ENCODE measurements around the gene LRRC27.

Gene LRRC27

GRCh38 chr10:132396494-132397035 lies 64.6 kb downstream of the LRRC27 start:
- Mint-ChIP-seq H3K4me3 (no peak overlapping the region), H3K27ac (no peak overlapping the region), H3K27me3 (no peaks in the 10 kb centered on the region), H3K9me3 (peaks cover 9 to 12% of the 10 kb centered on the region in 2 donors), H3K4me1 (peaks cover 51% of the 10 kb centered on the region)
- DNase-seq (peak; percentile 71), ATAC-seq (peak; percentile 73)

- Mint-ChIP-seq H3K9me3 (peaks cover 6 to 7% of the 10 kb centered on the region in 2 donors), H3K4me1 (peaks cover 51% of the 10 kb centered on the region), H3K4me3 (peak within 1 kb of the TSS; percentile 79 to 90), H3K27ac (peak within 1 kb of the TSS in 1 of 2 donors; percentile 42), H3K27me3 (no peaks in the 10 kb centered on the region)
- ATAC-seq (peak; percentile 26), DNase-seq (peak in 1 of 2 donors; percentile 57)
These were observed 65.1 kb downstream of the LRRC27 start, which contains the start of gene PWWP2B for GRCh38 chr10:132397036-132397541. Gene PWWP2B (plus strand): TSS chr10:132397200. CDS start chr10:132397227, 27 bp downstream.

DNA sequence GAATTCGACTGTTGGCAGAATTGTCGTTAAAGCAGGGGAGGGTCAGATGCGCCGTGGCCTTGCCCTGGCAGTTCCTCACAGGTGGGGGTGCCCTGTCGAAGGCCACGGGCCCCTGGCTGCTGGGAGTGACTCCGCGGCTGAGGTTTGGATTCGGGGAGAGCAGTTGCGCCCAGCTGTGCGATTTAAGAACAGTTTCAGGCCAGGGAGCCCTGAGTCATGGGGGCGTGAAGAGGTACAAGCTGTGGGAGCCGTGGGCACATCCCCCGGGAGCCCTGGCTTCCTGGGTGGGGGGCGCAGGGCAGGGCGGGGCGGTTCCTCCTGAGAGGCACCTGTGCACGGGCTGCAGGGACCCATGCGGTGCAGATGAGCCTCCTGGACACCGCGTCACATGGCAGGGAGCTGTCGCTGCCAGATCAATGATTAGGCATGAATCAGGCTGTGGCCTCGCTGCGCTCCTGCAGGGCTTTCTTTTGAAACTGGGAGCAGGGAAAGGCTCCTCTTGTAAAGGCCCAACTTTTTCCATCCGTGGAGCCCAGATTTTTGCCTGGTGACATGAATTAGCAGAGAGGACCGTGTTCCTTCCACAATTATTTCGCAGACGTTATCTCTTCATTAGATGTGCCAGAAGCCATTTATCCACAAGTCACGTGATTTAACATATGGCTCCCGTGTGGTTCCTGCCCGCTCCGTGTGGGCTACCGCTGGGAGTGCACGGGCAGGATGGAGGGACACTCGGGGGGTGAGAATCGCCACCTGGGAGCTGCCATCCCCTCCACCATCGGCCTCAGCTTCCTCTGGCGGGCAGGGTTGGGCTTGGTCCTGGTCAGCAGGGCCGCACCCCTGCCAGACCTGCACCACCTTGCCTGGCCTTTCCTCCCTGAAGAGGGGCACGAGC lies 65.9 kb downstream of the LRRC27 start:
- H3K27me3 Mint-ChIP-seq, result no peaks in the 10 kb centered on the region
- peak overlapping the region in 1 of 2 donors; percentile 42 for H3K27ac Mint-ChIP-seq
- ATAC-seq, result peak; percentile 45
- peaks cover 51% of the 10 kb centered on the region for H3K4me1 Mint-ChIP-seq
- peak overlapping the region; percentile 79 to 90 for H3K4me3 Mint-ChIP-seq
- H3K9me3 Mint-ChIP-seq, result no peaks in the 10 kb centered on the region
- peak in 1 of 2 donors; percentile 57 for DNase-seq

DNA sequence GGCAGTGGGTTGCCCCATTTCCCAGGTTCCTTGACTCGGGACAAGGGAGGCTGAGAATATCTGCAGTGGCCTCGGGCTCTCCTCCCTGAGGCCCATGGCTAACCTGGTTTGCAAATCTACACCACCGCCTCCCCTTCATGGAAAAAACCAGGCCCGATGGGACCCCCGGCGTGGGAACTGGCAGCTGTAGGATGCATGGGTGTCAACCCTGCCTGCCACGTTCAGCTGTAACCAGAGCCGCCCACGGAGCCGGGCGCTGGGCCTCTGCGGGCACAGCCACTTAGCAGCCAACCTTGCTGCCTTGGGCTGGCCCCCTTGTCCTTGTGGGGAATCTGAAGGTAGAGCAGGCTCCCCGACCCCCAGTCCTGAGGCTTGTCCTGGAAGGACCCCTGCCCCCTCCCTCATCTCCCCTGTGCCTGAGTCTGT lies 66.6 kb downstream of the LRRC27 start:
- no peak overlapping the region for H3K4me3 Mint-ChIP-seq
- H3K27me3 Mint-ChIP-seq, result no peaks in the 10 kb centered on the region
- DNase-seq (no peak), ATAC-seq (no peak)
- H3K27ac Mint-ChIP-seq, result peak overlapping the region in 1 of 2 donors; percentile 57
- no peaks in the 10 kb centered on the region for H3K9me3 Mint-ChIP-seq
- H3K4me1 Mint-ChIP-seq, result peaks cover 51% of the 10 kb centered on the region

DNA sequence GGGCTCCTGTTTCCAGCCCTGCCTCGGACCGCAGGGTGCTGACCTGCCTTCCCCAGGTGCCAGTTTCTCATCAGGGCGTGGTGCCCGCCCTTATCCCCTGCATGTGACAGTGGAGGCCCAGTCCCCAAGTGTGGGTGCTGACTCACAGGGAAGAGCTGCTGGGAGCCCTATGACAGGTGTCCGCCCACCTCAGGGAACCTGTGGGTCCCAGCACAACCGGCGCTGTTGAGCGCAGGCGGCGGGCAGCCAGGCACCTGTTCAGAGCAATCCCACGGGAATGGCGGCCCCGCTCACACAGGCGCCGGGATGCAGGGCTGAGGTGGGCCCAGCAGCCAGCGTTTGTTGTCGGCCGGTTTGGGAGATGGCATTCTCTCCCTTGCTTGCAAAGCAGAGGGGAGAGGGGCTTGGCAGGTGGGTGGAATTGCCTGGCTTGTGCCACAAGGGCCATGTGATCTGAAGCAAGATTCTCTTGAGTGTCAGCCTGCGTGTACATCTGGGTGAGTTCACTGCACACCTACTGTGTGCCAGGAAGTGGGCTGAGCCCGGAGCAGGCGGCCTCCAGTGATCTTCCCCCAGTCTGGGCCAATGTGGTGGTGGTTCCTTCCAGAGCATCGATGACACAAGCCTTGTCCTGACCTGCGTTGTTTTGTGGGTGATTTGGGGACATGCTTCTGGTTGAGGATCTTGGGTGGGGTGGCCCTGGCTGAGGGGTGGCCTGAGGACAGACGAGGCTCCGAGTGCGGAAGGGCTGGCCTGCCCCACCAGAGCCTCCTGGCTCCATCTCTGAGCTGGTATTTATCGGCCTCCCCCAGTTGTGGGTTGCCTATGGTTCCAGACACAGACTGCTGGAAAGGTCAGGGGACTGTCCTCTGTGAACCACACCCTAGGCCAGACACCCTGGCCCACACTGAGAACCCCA lies 67.4 kb downstream of the LRRC27 start:
- Mint-ChIP-seq H3K4me1 (peaks cover 46% of the 10 kb centered on the region), H3K9me3 (no peaks in the 10 kb centered on the region), H3K27ac (peak overlapping the region in 1 of 2 donors; percentile 74), H3K4me3 (no peak overlapping the region), H3K27me3 (no peaks in the 10 kb centered on the region)
- DNase-seq (no peak), ATAC-seq (no peak)

DNA sequence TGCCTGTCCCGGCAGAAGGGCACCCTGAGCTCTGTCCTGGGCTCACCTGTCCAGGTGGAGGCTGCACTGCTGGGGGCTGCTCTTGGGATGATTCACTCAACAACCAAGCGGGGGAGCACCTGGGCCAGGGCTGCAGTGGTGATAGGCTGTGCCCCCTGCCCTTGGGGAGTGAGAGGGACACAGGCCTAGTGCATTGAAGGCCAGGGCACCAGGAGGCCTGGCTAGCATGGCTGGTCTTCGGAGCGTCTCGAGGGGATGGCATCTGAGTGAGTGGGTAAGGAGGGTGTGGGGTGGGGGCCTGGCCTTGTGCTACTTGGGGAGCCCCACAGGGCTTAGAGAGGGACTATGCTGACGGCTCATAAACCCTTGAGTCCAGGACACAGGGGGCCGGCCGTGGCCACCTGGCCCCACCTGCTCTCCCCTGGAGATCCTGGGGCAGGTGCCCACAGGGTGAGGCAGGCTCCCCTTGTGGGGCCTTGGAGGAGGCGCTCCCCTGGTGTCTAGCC lies 68.1 kb downstream of the LRRC27 start:
- Mint-ChIP-seq H3K4me1 (peaks cover 39% of the 10 kb centered on the region), H3K4me3 (no peak overlapping the region), H3K9me3 (no peaks in the 10 kb centered on the region), H3K27ac (peak overlapping the region in 1 of 2 donors; percentile 37), H3K27me3 (no peaks in the 10 kb centered on the region)
- ATAC-seq, result no peak
- no peak for DNase-seq

- peaks cover 35% of the 10 kb centered on the region for H3K4me1 Mint-ChIP-seq
- H3K4me3 Mint-ChIP-seq, result peak overlapping the region in 1 of 2 donors; percentile 45
- H3K27me3 Mint-ChIP-seq, result no peaks in the 10 kb centered on the region
- peak overlapping the region; percentile 55 to 86 for H3K27ac Mint-ChIP-seq
- H3K9me3 Mint-ChIP-seq, result no peaks in the 10 kb centered on the region
- no peak for DNase-seq
- ATAC-seq, result no peak
These were observed 68.7 kb downstream of the LRRC27 start for GRCh38 chr10:132400547-132401151.

DNA sequence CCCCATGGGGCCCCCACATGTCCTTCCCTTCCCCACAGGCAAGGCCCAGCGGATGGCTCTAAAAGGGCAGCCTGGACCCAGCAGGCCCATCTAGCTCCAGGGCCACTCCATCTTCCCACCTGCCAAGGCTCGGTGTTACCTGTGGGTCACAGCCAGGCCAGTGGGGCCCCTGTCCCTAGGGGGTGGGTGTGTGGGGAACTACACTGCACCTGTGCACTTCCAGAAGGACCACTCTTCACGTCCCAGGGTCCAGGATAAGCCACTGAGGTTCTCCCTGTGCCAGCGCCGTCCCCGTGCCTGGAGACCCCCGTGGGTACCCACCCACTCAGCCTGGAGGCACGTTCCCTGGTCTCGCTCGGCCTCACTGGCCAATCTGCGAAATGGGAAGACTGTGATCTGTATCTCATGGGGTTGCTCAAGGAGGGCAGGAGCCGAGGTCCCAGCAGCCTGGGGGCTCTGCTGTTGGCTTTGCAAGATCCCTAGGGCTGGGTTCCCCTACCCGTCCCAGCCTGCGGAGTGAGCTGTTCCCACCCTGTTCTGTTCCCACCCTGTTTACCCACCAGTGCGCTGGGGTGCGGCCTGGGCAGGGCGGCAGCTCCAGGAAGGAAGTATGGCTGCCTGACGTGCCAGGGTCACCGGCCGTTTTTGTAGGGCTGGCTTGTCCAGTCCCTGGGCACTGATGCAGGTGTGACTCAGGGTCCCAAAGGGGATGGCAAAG lies 69.6 kb downstream of the LRRC27 start:
- no peak overlapping the region for H3K4me3 Mint-ChIP-seq
- DNase-seq (no peak), ATAC-seq (no peak)
- H3K27ac Mint-ChIP-seq, result no peak overlapping the region
- peaks cover 35% of the 10 kb centered on the region for H3K4me1 Mint-ChIP-seq
- H3K9me3 Mint-ChIP-seq, result no peaks in the 10 kb centered on the region
- H3K27me3 Mint-ChIP-seq, result no peaks in the 10 kb centered on the region

GRCh38 chr10:132402781-132403241 lies 70.8 kb downstream of the LRRC27 start:
- DNase-seq (no peak), ATAC-seq (no peak)
- H3K4me1 Mint-ChIP-seq, result peaks cover 35% of the 10 kb centered on the region
- H3K27ac Mint-ChIP-seq, result no peak overlapping the region
- no peaks in the 10 kb centered on the region for H3K27me3 Mint-ChIP-seq
- no peaks in the 10 kb centered on the region for H3K9me3 Mint-ChIP-seq
- H3K4me3 Mint-ChIP-seq, result no peak overlapping the region

DNA sequence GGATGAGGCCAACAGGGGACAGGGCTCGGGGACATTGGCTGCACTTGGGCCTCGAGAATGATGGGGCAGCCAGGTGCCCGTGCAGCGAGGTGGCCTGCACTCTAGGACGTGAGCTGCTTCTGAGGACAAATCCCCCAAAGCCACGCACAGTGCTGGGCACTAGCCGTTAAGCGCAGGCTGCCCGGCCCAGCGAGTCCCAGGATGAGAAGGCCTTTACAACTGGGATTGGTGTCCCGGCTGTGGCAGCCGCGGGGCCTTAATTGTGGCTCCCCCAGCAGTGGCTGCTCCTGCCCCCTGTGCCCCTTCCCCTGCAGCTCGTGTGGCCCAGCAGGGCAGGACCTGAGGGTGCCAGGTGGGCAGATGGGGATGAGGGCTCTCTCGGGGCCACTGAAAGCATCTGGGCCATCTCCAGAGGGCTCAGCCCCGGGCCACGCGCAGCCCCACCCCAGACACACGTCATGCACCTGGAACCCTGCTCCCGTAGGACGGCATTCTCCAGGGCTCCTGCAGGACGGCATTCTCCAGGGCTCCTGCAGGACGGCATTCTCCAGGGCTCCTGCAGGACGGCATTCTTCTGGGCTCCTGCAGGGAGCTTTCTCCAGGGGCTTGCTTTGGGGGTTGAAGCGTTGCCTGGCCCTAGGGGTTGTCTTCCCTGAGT lies 71.6 kb downstream of the LRRC27 start:
- Mint-ChIP-seq H3K4me1 (peaks cover 35% of the 10 kb centered on the region), H3K27me3 (no peaks in the 10 kb centered on the region), H3K9me3 (no peaks in the 10 kb centered on the region), H3K27ac (no peak overlapping the region), H3K4me3 (no peak overlapping the region)
- no peak for ATAC-seq
- DNase-seq, result no peak

- DNase-seq (no peak), ATAC-seq (no peak)
- H3K27ac Mint-ChIP-seq, result no peak overlapping the region
- H3K9me3 Mint-ChIP-seq, result no peaks in the 10 kb centered on the region
- H3K4me3 Mint-ChIP-seq, result no peak overlapping the region
- peaks cover 33% of the 10 kb centered on the region for H3K4me1 Mint-ChIP-seq
- H3K27me3 Mint-ChIP-seq, result no peaks in the 10 kb centered on the region
These were observed 72.3 kb downstream of the LRRC27 start for GRCh38 chr10:132404169-132404880.

- H3K4me1 Mint-ChIP-seq, result peaks cover 31% of the 10 kb centered on the region
These were observed 73.0 kb downstream of the LRRC27 start for GRCh38 chr10:132404911-132405462.

DNA sequence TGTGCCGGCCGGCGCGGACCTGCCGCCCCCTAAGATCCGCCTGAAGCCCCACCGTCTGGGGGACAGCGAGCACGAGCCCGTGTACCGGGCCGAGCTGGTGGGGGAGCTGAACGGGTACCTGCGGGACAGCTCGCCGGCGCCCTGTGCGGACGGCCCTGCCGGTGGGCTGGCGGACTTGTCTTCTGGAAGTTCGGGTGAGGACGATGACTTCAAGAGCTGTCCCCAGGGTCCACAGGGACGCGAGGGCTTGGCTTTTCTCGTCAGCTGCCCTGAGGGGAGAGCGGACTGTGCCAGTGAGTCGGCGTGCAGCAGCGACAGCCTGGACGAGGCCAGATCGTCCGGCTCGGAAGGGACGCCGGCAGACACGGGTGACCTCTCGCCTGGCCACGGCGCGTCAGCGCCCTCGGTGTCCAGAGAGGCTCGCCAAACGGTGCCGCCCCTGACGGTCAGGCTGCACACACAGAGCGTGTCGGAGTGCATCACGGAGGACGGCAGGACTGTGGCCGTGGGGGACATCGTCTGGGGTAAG lies 73.5 kb downstream of the LRRC27 start:
- H3K4me1 Mint-ChIP-seq, result peaks cover 28% of the 10 kb centered on the region
- ATAC-seq (peak; percentile 2), DNase-seq (no peak)
- no peaks in the 10 kb centered on the region for H3K27me3 Mint-ChIP-seq
- no peak overlapping the region for H3K27ac Mint-ChIP-seq
- H3K9me3 Mint-ChIP-seq, result no peaks in the 10 kb centered on the region
- no peak overlapping the region for H3K4me3 Mint-ChIP-seq

More at GRCh38 chr10:132404911-132405462, 73.0 kb downstream of the LRRC27 start:
- H3K4me3 Mint-ChIP-seq, result no peak overlapping the region
- H3K27ac Mint-ChIP-seq, result no peak overlapping the region
- no peaks in the 10 kb centered on the region for H3K27me3 Mint-ChIP-seq
- H3K9me3 Mint-ChIP-seq, result no peaks in the 10 kb centered on the region
- peak; percentile 8 for ATAC-seq
- no peak for DNase-seq
